Measurements from ENCODE around the gene SECTM1.

GRCh38 chr17:82333279-82334171 is at the start of gene SECTM1:
- TF ChIP-seq SP1 (IDR thresholded peaks at IDR 0.05) (no peak), FOXK2 (IDR thresholded peaks at IDR 0.05) (no peak), FOXM1 (IDR thresholded peaks at IDR 0.05; ENCODE audit: borderline replicate concordance) (no peak), TARDBP (IDR thresholded peaks at IDR 0.05) (peak; percentile 73), SUZ12 (IDR thresholded peaks at IDR 0.05) (no peak), CTBP1 (IDR thresholded peaks at IDR 0.05; ENCODE audit: borderline replicate concordance) (no peak), LEF1 (IDR thresholded peaks at IDR 0.05; ENCODE audit: borderline replicate concordance) (no peak), HDGF (IDR thresholded peaks at IDR 0.05; ENCODE audit: borderline replicate concordance) (no peak), NFRKB (IDR thresholded peaks at IDR 0.05) (no peak), BHLHE40 (IDR thresholded peaks at IDR 0.05; ENCODE audit: borderline replicate concordance) (no peak), ZNF384 (IDR thresholded peaks at IDR 0.05) (no peak)

Data from HEK293T (cell line).